Type B pancreatic cell (in vitro differentiated cells): ENCODE results near the gene ELL. TPM values are rescaled to one million over a fixed set of nuclear protein-coding genes. Genes with fewer than 3 reads are reported as not detected.

Experiments used
- DNase-seq: peaks from one replicate; pipeline ENCODE4 v3.0.0; 2021; ENCODE audit warnings: mixed read lengths; ENCODE audit not compliant: unreplicated experiment; ENCODE audit errors: extremely low spot score
- H3K27ac Mint-ChIP-seq: 2 replicates; pipeline ENCODE4 v1.8.0; 2021; ENCODE audit warnings: mild to moderate bottlenecking, mixed read lengths
- H3K27me3 Mint-ChIP-seq: 2 replicates; pipeline ENCODE4 v1.8.0; 2021; ENCODE audit warnings: mixed read lengths
- H3K36me3 Mint-ChIP-seq: 2 replicates; pipeline ENCODE4 v1.8.0; 2021; ENCODE audit warnings: mixed read lengths
- H3K4me1 Mint-ChIP-seq: one replicate; pipeline ENCODE4 v1.8.0; 2021; ENCODE audit warnings: mixed read lengths; ENCODE audit not compliant: unreplicated experiment
- H3K4me3 Mint-ChIP-seq: 2 replicates; pipeline ENCODE4 v1.8.0; 2021; ENCODE audit warnings: mild to moderate bottlenecking, mixed read lengths
- H3K9me3 Mint-ChIP-seq: 2 replicates; pipeline ENCODE4 v1.8.0; 2021; ENCODE audit warnings: mixed read lengths
- CTCF ChIP-seq: fragments of 200-600 bp; sonication (generic); conservative IDR thresholded peaks from 2 replicates; pipeline ENCODE4 v1.5.0; 2021; ENCODE audit warnings: antibody characterized with exemption, mild to moderate bottlenecking
- long read RNA-seq: library from polyadenylated mRNA; unstranded; transcript quantifications from one replicate; pipeline ENCODE4 v2.0.0, GENCODE V29; 2020
- total RNA-seq: library from RNA; stranded (reverse); gene quantifications from 2 replicates; pipeline ENCODE4 v1.2.1, GENCODE V29; 2021; ENCODE audit warnings: low replicate concordance

ELL gene
- total RNA-seq, result 13.6 and 16.7 TPM in 2 replicates
- long read RNA-seq, full-length matches to known transcripts, result 2 of 2 reads
- long read RNA-seq, partial matches to known transcripts, result 0 of 2 reads
- long read RNA-seq, other reads (novel, unspliced or antisense), result 0 of 2 reads

- Mint-ChIP-seq H3K27ac (peak within 1 kb of the TSS; percentile 98), H3K36me3 (no peaks in the 10 kb centered on the region), H3K9me3 (no peaks in the 10 kb centered on the region), H3K27me3 (no peaks in the 10 kb centered on the region), H3K4me1 (peaks cover 8% of the 10 kb centered on the region), H3K4me3 (peak within 1 kb of the TSS; percentile 96)
- no peak for DNase-seq
- TF ChIP-seq CTCF, result no peak
Measured at GRCh38 chr19:18521692-18522123, at the start of gene ELL. ELL (minus strand) TSS chr19:18522070; CDS start chr19:18522055, 15 bp downstream.

GRCh38 chr19:18568367-18568766 is 46.5 kb upstream of the ELL start:
- Mint-ChIP-seq H3K4me3 (no peak overlapping the region), H3K27ac (no peak overlapping the region), H3K36me3 (peaks cover 15% of the 10 kb centered on the region), H3K27me3 (no peaks in the 10 kb centered on the region), H3K9me3 (no peaks in the 10 kb centered on the region), H3K4me1 (peaks cover 16% of the 10 kb centered on the region)
- no peak for TF ChIP-seq CTCF
- DNase-seq, result no peak

- Mint-ChIP-seq H3K36me3 (peaks cover 9% of the 10 kb centered on the region), H3K4me3 (no peak overlapping the region)
- TF ChIP-seq CTCF, result no peak
Measured at GRCh38 chr19:18566953-18567352, 45.1 kb upstream of the ELL start.

GRCh38 chr19:18562086-18562485 is 40.2 kb upstream of the ELL start:
- Mint-ChIP-seq H3K27ac (no peak overlapping the region), H3K27me3 (no peaks in the 10 kb centered on the region), H3K36me3 (peaks cover 9% of the 10 kb centered on the region), H3K4me1 (peaks cover 9% of the 10 kb centered on the region), H3K9me3 (no peaks in the 10 kb centered on the region), H3K4me3 (no peak overlapping the region)
- DNase-seq, result no peak
- no peak for TF ChIP-seq CTCF

More at GRCh38 chr19:18566953-18567352, 45.1 kb upstream of the ELL start:
- Mint-ChIP-seq H3K9me3 (no peaks in the 10 kb centered on the region), H3K4me1 (peaks cover 6% of the 10 kb centered on the region), H3K27ac (no peak overlapping the region), H3K27me3 (no peaks in the 10 kb centered on the region)
- no peak for DNase-seq

GRCh38 chr19:18559685-18560084 is 37.8 kb upstream of the ELL start:
- Mint-ChIP-seq H3K36me3 (peaks cover 5% of the 10 kb centered on the region), H3K4me3 (peak overlapping the region; percentile 94), H3K4me1 (peaks cover 9% of the 10 kb centered on the region), H3K27ac (peak overlapping the region; percentile 50), H3K27me3 (no peaks in the 10 kb centered on the region), H3K9me3 (no peaks in the 10 kb centered on the region)
- no peak for DNase-seq
- no peak for TF ChIP-seq CTCF

- H3K27ac Mint-ChIP-seq, result peak overlapping the region; percentile 95
- peaks cover 9% of the 10 kb centered on the region for H3K4me1 Mint-ChIP-seq
- peaks cover 3% of the 10 kb centered on the region for H3K36me3 Mint-ChIP-seq
- H3K4me3 Mint-ChIP-seq, result peak overlapping the region; percentile 94
- no peak for TF ChIP-seq CTCF
- no peaks in the 10 kb centered on the region for H3K27me3 Mint-ChIP-seq
- DNase-seq, result no peak
- H3K9me3 Mint-ChIP-seq, result no peaks in the 10 kb centered on the region
Measured at GRCh38 chr19:18558604-18559003, 36.7 kb upstream of the ELL start.
